Measurements from ENCODE around the gene ENOX1.

The ENOX1 gene

DNA sequence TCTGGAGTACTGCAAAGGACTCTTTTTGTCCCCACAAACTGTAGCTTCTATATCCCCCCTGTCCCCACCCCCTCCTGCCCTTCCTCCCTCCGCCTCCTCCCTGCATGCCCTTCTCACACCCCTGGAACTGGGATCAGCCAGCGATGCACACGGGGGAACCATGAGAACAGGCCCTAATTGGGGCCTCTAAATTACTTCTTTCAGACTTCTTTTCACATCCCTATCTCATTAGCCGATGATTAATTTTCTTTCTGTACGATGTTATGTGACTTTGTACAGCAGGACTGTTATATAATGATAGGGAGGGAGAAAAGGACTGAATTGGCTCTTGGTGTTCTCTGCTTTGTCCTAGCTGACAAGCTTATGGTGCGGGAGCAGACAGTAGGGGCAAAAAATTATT is 415.9 kb downstream of the ENOX1 start:
- no peak for DNase-seq (ENCODE audit: low read depth)
- TF ChIP-seq, protein P1, sequence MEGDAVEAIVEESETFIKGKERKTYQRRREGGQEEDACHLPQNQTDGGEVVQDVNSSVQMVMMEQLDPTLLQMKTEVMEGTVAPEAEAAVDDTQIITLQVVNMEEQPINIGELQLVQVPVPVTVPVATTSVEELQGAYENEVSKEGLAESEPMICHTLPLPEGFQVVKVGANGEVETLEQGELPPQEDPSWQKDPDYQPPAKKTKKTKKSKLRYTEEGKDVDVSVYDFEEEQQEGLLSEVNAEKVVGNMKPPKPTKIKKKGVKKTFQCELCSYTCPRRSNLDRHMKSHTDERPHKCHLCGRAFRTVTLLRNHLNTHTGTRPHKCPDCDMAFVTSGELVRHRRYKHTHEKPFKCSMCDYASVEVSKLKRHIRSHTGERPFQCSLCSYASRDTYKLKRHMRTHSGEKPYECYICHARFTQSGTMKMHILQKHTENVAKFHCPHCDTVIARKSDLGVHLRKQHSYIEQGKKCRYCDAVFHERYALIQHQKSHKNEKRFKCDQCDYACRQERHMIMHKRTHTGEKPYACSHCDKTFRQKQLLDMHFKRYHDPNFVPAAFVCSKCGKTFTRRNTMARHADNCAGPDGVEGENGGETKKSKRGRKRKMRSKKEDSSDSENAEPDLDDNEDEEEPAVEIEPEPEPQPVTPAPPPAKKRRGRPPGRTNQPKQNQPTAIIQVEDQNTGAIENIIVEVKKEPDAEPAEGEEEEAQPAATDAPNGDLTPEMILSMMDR (IDR thresholded peaks at IDR 0.05; ENCODE audit: insufficient read depth, low read depth, low read length, missing control alignments): no peak
- H3K4me3 ChIP-seq (ENCODE audit: low read depth, low read length): no peak overlapping the region

DNA sequence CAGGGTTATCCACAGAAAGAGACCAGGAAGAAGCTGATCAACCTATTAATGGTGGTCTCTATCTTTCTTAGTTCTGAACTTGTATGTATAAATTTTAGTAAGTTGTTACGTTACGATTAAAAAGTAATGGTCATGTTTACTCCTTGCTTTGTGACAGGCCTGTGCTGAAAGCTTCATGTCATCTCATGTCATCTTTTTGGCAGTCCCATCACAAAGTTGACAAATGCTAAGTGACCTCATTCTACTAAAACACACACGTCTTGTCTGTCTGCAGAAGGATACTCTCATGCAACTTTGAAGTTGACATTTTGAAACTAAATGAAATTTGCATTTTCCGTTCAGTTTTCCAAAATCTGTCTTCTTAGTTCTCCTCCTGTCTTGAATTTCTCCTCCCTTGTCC is 417.5 kb downstream of the ENOX1 start:
- H3K4me3 ChIP-seq (ENCODE audit: low read depth, low read length): no peak overlapping the region
- TF ChIP-seq, protein P1 (IDR thresholded peaks at IDR 0.05; ENCODE audit: insufficient read depth, low read depth, low read length, missing control alignments): no peak
- no peak for DNase-seq (ENCODE audit: low read depth)

GRCh38 chr13:43368003-43368402 is 418.8 kb downstream of the ENOX1 start:
- TF ChIP-seq, protein P1 (IDR thresholded peaks at IDR 0.05; ENCODE audit: insufficient read depth, low read depth, low read length, missing control alignments): no peak
- no peak overlapping the region for H3K4me3 ChIP-seq (ENCODE audit: low read depth, low read length)
- DNase-seq (ENCODE audit: low read depth): no peak

- DNase-seq (ENCODE audit: low read depth): no peak
- H3K4me3 ChIP-seq (ENCODE audit: low read depth, low read length): no peak overlapping the region
- TF ChIP-seq, protein P1 (IDR thresholded peaks at IDR 0.05; ENCODE audit: insufficient read depth, low read depth, low read length, missing control alignments): no peak
Observed at GRCh38 chr13:43365039-43365344, 421.8 kb downstream of the ENOX1 start.

GRCh38 chr13:43364210-43365038 is 422.3 kb downstream of the ENOX1 start:
- DNase-seq (ENCODE audit: low read depth): no peak
- TF ChIP-seq, protein P1 (IDR thresholded peaks at IDR 0.05; ENCODE audit: insufficient read depth, low read depth, low read length, missing control alignments): no peak
- no peak overlapping the region for H3K4me3 ChIP-seq (ENCODE audit: low read depth, low read length)

GRCh38 chr13:43363156-43363953 is 423.4 kb downstream of the ENOX1 start:
- no peak for DNase-seq (ENCODE audit: low read depth)
- H3K4me3 ChIP-seq (ENCODE audit: low read depth, low read length): no peak overlapping the region
- TF ChIP-seq, protein P1 (IDR thresholded peaks at IDR 0.05; ENCODE audit: insufficient read depth, low read depth, low read length, missing control alignments): no peak
